Left kidney (tissue), 2 donors: Measurements from ENCODE around the gene ATP11A. TPM values are rescaled to one million over a fixed set of nuclear protein-coding genes. Genes with fewer than 3 reads are reported as not detected.
"Not testable (repeated sequence)": the region's sequence is repeated elsewhere in the genome, so short reads cannot be mapped to it uniquely, and the experiment has no call there.

ENCODE experiments used
- DNase-seq: peaks from one replicate; pipeline ENCODE4 v3.0.0-alpha.2; 2013
- polyA plus RNA-seq: library from polyadenylated mRNA; unstranded; fragments of 120-200 nt; gene quantifications from one replicate; pipeline ENCODE4 v1.2.1, GENCODE V29; 2013; ENCODE audit not compliant: insufficient read length

The ATP11A gene
- polyA plus RNA-seq, 1 donor, result 46.8 TPM

- not testable (repeated sequence) for DNase-seq
Observed at GRCh38 chr13:112709316-112709715, 19.5 kb downstream of the ATP11A start.

GRCh38 chr13:112709825-112710783 is 20.3 kb downstream of the ATP11A start:
- no peak for DNase-seq

- no peak for DNase-seq
Observed at GRCh38 chr13:112710855-112711527, 21.2 kb downstream of the ATP11A start.

- DNase-seq, result no peak
Observed at GRCh38 chr13:112711528-112712265, 21.9 kb downstream of the ATP11A start.

- no peak for DNase-seq
Observed at GRCh38 chr13:112712451-112713207, 22.8 kb downstream of the ATP11A start.

GRCh38 chr13:112713517-112714253 is 23.8 kb downstream of the ATP11A start:
- no peak for DNase-seq

GRCh38 chr13:112714376-112715174 is 24.7 kb downstream of the ATP11A start:
- DNase-seq, result no peak

- no peak for DNase-seq
Observed at GRCh38 chr13:112715210-112715609, 25.4 kb downstream of the ATP11A start.

GRCh38 chr13:112715715-112716460 is 26.1 kb downstream of the ATP11A start:
- DNase-seq, result no peak

- no peak for DNase-seq
Observed at GRCh38 chr13:112716461-112716820, 26.6 kb downstream of the ATP11A start.

GRCh38 chr13:112716841-112717520 is 27.1 kb downstream of the ATP11A start:
- DNase-seq, result no peak

GRCh38 chr13:112718318-112718717 is 28.5 kb downstream of the ATP11A start:
- DNase-seq, result no peak

- no peak for DNase-seq
Observed at GRCh38 chr13:112719016-112719415, 29.2 kb downstream of the ATP11A start.

- no peak for DNase-seq
Observed at GRCh38 chr13:112719556-112719955, 29.7 kb downstream of the ATP11A start.

GRCh38 chr13:112720251-112720650 is 30.4 kb downstream of the ATP11A start:
- no peak for DNase-seq

GRCh38 chr13:112720814-112721197 is 31.0 kb downstream of the ATP11A start:
- no peak for DNase-seq

- DNase-seq, result no peak
Observed at GRCh38 chr13:112721198-112722104, 31.6 kb downstream of the ATP11A start.
